ENCODE measurements around the gene NME3.

The NME3 gene

DNA sequence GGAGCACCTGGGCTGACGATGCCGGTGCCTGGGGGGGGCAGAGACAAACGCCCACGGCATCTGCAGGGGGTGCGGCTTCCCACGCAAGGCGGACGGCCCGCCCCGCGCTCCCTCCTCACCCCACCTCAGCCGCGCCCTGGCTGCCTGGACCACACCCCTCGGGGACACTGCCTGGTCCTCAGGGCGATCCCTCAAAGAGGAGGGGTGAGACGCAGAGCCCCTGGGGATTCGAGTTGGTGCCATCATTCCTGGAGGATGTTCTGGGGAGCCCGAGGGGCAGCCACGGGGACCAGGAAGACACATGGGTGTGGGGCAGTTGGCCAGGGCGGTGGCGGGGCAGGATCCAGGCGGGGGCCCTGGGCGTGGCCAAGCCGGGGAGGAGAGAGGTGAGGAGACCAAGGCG is 18.3 kb upstream of the NME3 start:
- TF ChIP-seq, protein P1, sequence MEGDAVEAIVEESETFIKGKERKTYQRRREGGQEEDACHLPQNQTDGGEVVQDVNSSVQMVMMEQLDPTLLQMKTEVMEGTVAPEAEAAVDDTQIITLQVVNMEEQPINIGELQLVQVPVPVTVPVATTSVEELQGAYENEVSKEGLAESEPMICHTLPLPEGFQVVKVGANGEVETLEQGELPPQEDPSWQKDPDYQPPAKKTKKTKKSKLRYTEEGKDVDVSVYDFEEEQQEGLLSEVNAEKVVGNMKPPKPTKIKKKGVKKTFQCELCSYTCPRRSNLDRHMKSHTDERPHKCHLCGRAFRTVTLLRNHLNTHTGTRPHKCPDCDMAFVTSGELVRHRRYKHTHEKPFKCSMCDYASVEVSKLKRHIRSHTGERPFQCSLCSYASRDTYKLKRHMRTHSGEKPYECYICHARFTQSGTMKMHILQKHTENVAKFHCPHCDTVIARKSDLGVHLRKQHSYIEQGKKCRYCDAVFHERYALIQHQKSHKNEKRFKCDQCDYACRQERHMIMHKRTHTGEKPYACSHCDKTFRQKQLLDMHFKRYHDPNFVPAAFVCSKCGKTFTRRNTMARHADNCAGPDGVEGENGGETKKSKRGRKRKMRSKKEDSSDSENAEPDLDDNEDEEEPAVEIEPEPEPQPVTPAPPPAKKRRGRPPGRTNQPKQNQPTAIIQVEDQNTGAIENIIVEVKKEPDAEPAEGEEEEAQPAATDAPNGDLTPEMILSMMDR (conservative IDR thresholded peaks at IDR 0.05), result no peak
- TF ChIP-seq ZFX (IDR thresholded peaks at IDR 0.05), result no peak
- no peak overlapping the region for H3K27ac ChIP-seq

DNA sequence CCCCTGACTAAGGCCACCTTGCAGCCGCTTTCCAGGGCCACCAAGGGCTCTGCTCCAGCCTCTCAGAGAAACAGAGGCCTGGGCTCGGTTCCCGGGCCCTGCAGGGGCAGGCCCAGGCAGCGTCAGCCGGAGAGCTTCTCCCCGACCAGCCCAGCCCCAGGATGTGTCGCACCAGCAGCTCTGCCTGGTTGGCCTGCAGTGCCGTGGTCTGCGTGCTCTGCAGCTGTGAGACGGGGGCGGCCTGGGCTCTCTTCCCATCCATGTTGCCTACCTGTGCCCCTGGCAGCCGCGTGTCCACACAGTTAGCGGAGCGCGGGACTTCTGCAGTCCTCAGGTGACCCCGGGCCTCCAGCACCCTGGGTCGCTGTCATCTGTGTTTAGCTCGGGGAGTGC is 17.4 kb upstream of the NME3 start:
- no peak for TF ChIP-seq ZFX (IDR thresholded peaks at IDR 0.05)
- TF ChIP-seq, protein P1 (conservative IDR thresholded peaks at IDR 0.05), result no peak
- H3K27ac ChIP-seq, result no peak overlapping the region

DNA sequence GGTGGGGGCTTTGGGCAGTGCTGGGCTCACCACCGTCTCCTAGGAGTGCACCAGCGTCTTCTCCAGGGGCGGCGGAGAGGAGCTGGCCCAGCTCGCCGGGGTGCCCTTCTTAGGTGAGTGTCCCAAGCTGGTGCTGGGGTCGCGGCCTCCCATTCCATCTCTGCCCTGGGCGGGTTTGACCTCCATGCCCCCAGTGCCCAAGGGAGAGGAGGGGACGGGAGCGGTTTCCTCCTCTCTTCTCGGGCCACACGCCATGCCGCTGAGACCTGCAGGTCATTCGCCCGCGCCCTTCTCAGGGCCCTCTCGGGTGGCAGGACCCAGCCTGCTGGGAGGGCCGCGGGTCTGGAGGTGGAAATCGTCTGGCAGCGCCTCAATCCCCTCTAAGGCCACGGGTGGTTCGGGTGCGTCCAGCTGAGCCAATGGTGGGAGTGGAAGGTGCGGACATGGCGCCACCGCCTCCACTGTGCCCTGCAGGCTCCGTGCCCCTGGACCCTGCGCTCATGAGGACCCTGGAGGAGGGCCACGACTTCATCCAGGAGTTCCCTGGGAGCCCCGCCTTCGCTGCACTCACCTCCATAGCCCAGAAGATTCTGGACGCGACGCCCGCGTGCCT is 16.9 kb upstream of the NME3 start:
- H3K27ac ChIP-seq, result no peak overlapping the region
- TF ChIP-seq, protein P1 (conservative IDR thresholded peaks at IDR 0.05), result no peak
- no peak for TF ChIP-seq ZFX (IDR thresholded peaks at IDR 0.05)

DNA sequence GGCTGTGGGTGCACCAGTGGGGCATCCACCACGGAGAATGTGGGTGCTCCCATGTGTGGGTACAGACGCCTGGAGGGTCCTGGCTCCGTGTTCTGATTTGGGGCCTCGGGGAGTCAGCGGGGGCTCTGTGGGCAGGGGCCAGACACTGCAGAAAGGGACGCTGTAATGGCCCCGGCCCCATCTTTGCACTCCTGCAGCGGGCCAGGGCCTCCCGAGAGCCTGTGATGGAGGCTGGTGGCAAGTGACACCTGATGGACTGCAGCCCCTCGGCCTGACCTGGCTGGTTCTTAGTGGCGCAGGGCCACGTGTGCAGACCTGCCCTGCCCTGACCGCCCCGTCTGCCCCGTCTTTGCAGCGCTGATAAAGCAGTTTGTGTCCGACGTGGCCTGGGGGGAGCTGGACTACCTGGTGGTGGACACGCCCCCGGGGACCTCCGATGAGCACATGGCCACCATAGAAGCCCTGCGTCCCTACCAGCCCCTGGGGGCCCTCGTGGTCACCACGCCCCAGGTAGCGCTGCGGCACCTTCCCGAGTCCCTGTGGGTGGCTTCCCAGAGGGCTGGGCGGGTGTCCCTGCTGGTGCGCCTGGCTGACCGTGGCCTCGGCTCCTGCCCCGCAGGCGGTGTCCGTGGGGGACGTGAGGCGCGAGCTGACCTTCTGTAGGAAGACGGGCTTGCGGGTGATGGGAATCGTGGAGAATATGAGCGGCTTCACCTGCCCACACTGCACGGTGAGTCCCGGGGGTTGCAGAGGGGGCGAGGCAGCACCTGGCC is 16.2 kb upstream of the NME3 start:
- H3K27ac ChIP-seq, result no peak overlapping the region
- TF ChIP-seq ZFX (IDR thresholded peaks at IDR 0.05), result no peak
- TF ChIP-seq, protein P1 (conservative IDR thresholded peaks at IDR 0.05), result no peak

DNA sequence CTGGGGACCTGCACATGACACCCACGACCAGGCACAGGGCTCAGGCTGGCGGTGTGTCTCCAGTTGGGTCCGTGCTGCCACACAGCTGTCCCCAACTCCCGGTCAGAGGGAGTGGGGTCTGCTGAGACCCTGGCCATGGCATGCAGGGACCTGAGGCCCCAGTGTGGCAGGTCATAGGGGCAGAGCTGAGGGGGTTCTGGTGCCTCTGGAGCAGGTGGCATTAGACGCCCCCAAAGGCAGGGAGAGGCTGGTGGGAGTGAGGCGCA is 15.6 kb upstream of the NME3 start:
- H3K27ac ChIP-seq, result no peak overlapping the region
- TF ChIP-seq ZFX (IDR thresholded peaks at IDR 0.05), result no peak
- TF ChIP-seq, protein P1 (conservative IDR thresholded peaks at IDR 0.05), result no peak

DNA sequence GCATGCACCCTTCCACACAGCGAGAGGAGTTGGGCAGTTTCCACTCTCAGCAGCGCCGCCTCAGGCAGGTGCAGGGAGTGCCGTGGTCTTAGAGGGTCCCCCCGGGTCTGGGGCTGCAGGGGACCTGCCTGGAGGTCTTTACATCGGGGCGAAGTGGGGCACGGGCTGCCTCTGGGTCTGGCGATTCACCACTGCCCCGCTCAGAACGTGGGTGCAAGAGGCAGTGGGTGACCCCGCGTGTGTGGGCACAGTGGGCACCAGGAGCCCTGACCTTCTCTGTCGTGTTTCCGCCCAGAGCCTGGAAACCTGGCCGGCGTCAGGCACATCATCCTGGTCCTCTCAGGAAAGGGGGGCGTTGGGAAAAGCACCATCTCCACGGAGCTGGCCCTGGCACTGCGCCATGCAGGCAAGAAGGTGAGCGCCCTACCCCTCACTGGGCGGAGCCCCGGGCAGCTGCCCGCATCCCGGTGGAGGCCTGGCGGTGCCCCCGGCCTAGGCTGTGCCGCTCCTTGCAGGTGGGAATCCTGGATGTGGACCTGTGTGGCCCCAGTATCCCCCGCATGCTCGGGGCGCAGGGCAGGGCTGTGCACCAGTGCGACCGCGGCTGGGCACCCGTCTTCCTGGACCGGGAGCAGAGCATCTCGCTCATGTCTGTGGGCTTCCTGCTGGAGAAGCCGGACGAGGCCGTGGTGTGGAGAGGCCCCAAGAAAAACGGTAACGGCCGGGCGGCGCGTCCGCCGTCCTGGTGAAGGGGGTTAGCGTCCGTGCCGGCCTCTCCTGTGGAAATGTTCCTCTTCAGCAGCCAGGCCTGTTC is 15.1 kb upstream of the NME3 start:
- no peak overlapping the region for H3K27ac ChIP-seq
- no peak for TF ChIP-seq ZFX (IDR thresholded peaks at IDR 0.05)
- TF ChIP-seq, protein P1 (conservative IDR thresholded peaks at IDR 0.05), result no peak

DNA sequence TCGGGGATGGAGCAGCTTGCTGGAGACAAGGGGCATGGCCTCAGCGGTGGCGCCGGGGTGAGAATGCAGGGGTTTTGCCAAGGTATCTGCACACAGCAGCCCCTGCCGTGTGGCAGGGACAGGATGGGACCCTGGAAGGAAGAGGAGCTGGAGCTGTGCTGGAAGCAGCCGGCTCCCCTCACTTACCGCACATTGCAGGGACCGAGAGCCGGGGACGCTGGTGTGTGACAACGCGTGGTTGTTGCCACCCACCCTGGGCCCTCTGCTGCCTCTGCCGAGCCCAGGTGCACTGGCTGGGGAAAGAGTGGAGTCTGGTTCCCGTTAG is 14.5 kb upstream of the NME3 start:
- H3K27ac ChIP-seq, result no peak overlapping the region
- no peak for TF ChIP-seq ZFX (IDR thresholded peaks at IDR 0.05)
- TF ChIP-seq, protein P1 (conservative IDR thresholded peaks at IDR 0.05), result no peak
